Fibroblast of lung (primary cell): ENCODE measurements around the gene C12orf76.
"Not testable (repeated sequence)": the region's sequence is repeated elsewhere in the genome, so short reads cannot be mapped to it uniquely, and the experiment has no call there.

Experiments
- CTCF ChIP-seq, 2 donors: IDR thresholded peaks in 1 of 2; conservative IDR thresholded peaks in 1 of 2; 1 replicate in 1 of 2; 2 replicates in 1 of 2; pipeline ENCODE4 v1.5.1; 2011 to 2012; ENCODE audit warnings: low read length in 2 of 2, control low read depth in 1 of 2, inconsistent platforms in 1 of 2, low read depth in 1 of 2, mild to moderate bottlenecking in 1 of 2
- EZH2 ChIP-seq: IDR thresholded peaks from 2 replicates; pipeline ENCODE4 v1.5.1; 2012; ENCODE audit warnings: low read length, control low read depth, mild to moderate bottlenecking; ENCODE audit errors: missing control alignments

- TF ChIP-seq CTCF (conservative IDR thresholded peaks at IDR 0.05 in 1 of 2, IDR thresholded peaks at IDR 0.05 in 1 of 2; ENCODE audit: low read depth in 1 of 2, low read length in 2 of 2); EZH2: not testable (repeated sequence)
Observed at GRCh38 chr12:110056643-110057042, 8.3 kb upstream of the C12orf76 start.
